GM06990 (cell line): ENCODE data around the gene UBAP1.
"Not testable (repeated sequence)": the region's sequence is repeated elsewhere in the genome, so short reads cannot be mapped to it uniquely, and the experiment has no call there.

Source experiments
- DNase-seq: peaks from one replicate; pipeline ENCODE4 v3.0.0-alpha.2; 2011; ENCODE audit not compliant: insufficient read length; ENCODE audit errors: extremely low read depth
- H3K27me3 ChIP-seq: replicated peaks from 2 replicates; pipeline ENCODE4 v1.6.0; 2011; ENCODE audit warnings: low read length; ENCODE audit not compliant: control insufficient read depth, insufficient read depth
- H3K36me3 ChIP-seq: 2 replicates; pipeline ENCODE4 v1.5.1; 2011; ENCODE audit warnings: low read length; ENCODE audit not compliant: control insufficient read depth, insufficient read depth
- H3K4me3 ChIP-seq: replicated peaks from 2 replicates; pipeline ENCODE4 v1.5.1; 2011; ENCODE audit warnings: low read depth, mild to moderate bottlenecking, control low read depth, low read length
- CTCF ChIP-seq: IDR thresholded peaks from 2 replicates; pipeline ENCODE4 v1.5.1; 2011; ENCODE audit warnings: low read length, control low read depth, mild to moderate bottlenecking, inconsistent platforms; ENCODE audit not compliant: insufficient read depth, poor library complexity, severe bottlenecking

The UBAP1 gene

GRCh38 chr9:34289159-34289558 lies 110.3 kb downstream of the UBAP1 start:
- Histone ChIP-seq H3K4me3 (no peak overlapping the region), H3K27me3 (no peaks in the 10 kb centered on the region), H3K36me3 (no peaks in the 10 kb centered on the region)
- TF ChIP-seq CTCF: no peak
- no peak for DNase-seq

GRCh38 chr9:34291023-34291422 lies 112.2 kb downstream of the UBAP1 start:
- H3K27me3 ChIP-seq: no peaks in the 10 kb centered on the region
- TF ChIP-seq CTCF: no peak
- no peak for DNase-seq
- no peak overlapping the region for H3K4me3 ChIP-seq
- H3K36me3 ChIP-seq: no peaks in the 10 kb centered on the region

- H3K36me3 ChIP-seq: no peaks in the 10 kb centered on the region
- no peak for TF ChIP-seq CTCF
Observed at GRCh38 chr9:34291423-34291822, 112.6 kb downstream of the UBAP1 start.

GRCh38 chr9:34292552-34292951 lies 113.7 kb downstream of the UBAP1 start:
- TF ChIP-seq CTCF: no peak
- Histone ChIP-seq H3K4me3 (no peak overlapping the region), H3K36me3 (no peaks in the 10 kb centered on the region), H3K27me3 (no peaks in the 10 kb centered on the region)
- DNase-seq: no peak

More at GRCh38 chr9:34291423-34291822, 112.6 kb downstream of the UBAP1 start:
- Histone ChIP-seq H3K27me3 (no peaks in the 10 kb centered on the region), H3K4me3 (no peak overlapping the region)
- no peak for DNase-seq

GRCh38 chr9:34301064-34301463 lies 122.2 kb downstream of the UBAP1 start:
- not testable (repeated sequence) for H3K4me3 ChIP-seq, H3K36me3 ChIP-seq, DNase-seq, H3K27me3 ChIP-seq
